SK-N-MC (cell line): ENCODE data around the gene DIO1.

ENCODE experiments used
- FOXP2 ChIP-seq: optimal IDR thresholded peaks from 2 replicates; pipeline ENCODE3; 2011; ENCODE audit warnings: mild to moderate bottlenecking, moderate library complexity; ENCODE audit not compliant: insufficient read depth; ENCODE audit errors: extremely low read length, control extremely low read depth
- POLR2AphosphoS5 ChIP-seq: IDR thresholded peaks from 2 replicates; pipeline ENCODE4 v1.6.1; 2012; ENCODE audit warnings: mild to moderate bottlenecking, low read depth, low read length, borderline replicate concordance

DNA sequence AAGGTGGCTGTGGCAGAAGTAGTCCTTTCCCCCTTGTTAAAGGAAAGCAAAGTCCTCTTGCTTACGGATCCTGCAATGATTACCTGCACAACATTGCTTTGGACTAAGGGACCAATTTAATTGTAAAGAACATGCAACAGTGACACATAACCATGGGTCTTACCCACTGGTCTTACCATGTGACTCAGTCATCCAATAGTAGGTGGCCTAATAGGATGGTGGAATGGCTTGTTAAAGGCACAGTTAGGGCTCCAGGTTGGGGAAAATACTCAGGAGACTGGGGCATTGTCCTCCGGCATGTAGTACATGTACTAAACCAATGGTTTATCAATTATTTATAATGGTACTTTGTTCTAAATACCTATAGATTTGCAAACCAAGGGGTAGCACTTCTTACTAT is 2.3 kb upstream of the DIO1 start:
- TF ChIP-seq POLR2AphosphoS5 (no peak), FOXP2 (no peak)
